Measurements from ENCODE around the gene NLRP11. TPM values are rescaled to one million over a fixed set of nuclear protein-coding genes. Genes with fewer than 3 reads are reported as not detected.

The NLRP11 gene
- total RNA-seq, 1 donor from 2014 or later = not detected

GRCh38 chr19:55811340-55811739, 20.5 kb downstream of the NLRP11 start:
- DNase-seq (ENCODE audit: low read depth) (no peak), FAIRE-seq (peak; percentile 23)
- no peak overlapping the region for H3K4me3 ChIP-seq (ENCODE audit: low read depth, low read length)
- no peaks in the 10 kb centered on the region for H3K27me3 ChIP-seq (ENCODE audit: control insufficient read depth, insufficient read depth, low read length)
- no peaks in the 10 kb centered on the region for H3K36me3 ChIP-seq (ENCODE audit: control insufficient read depth, insufficient read depth, low read length)
- TF ChIP-seq CTCF (IDR thresholded peaks at IDR 0.05; ENCODE audit: insufficient read depth, low read length, severe bottlenecking) = no peak

GRCh38 chr19:55809381-55810058, 22.3 kb downstream of the NLRP11 start:
- no peaks in the 10 kb centered on the region for H3K27me3 ChIP-seq (ENCODE audit: control insufficient read depth, insufficient read depth, low read length)
- no peak overlapping the region for H3K4me3 ChIP-seq (ENCODE audit: low read depth, low read length)
- DNase-seq (ENCODE audit: low read depth) = peak; percentile 17
- no peaks in the 10 kb centered on the region for H3K36me3 ChIP-seq (ENCODE audit: control insufficient read depth, insufficient read depth, low read length)
- TF ChIP-seq CTCF (IDR thresholded peaks at IDR 0.05; ENCODE audit: insufficient read depth, low read length, severe bottlenecking) = no peak
- FAIRE-seq = no peak

- FAIRE-seq (no peak), DNase-seq (ENCODE audit: low read depth) (no peak)
- no peaks in the 10 kb centered on the region for H3K36me3 ChIP-seq (ENCODE audit: control insufficient read depth, insufficient read depth, low read length)
- no peak overlapping the region for H3K4me3 ChIP-seq (ENCODE audit: low read depth, low read length)
- no peak for TF ChIP-seq CTCF (IDR thresholded peaks at IDR 0.05; ENCODE audit: insufficient read depth, low read length, severe bottlenecking)
- no peaks in the 10 kb centered on the region for H3K27me3 ChIP-seq (ENCODE audit: control insufficient read depth, insufficient read depth, low read length)
Observed at GRCh38 chr19:55802281-55802680, 29.5 kb downstream of the NLRP11 start.

GRCh38 chr19:55801416-55801815, 30.4 kb downstream of the NLRP11 start:
- FAIRE-seq = no peak
- Histone ChIP-seq H3K4me3 (ENCODE audit: low read depth, low read length) (no peak overlapping the region), H3K36me3 (ENCODE audit: control insufficient read depth, insufficient read depth, low read length) (no peaks in the 10 kb centered on the region), H3K27me3 (ENCODE audit: control insufficient read depth, insufficient read depth, low read length) (no peaks in the 10 kb centered on the region)
- no peak for TF ChIP-seq CTCF (IDR thresholded peaks at IDR 0.05; ENCODE audit: insufficient read depth, low read length, severe bottlenecking)
- no peak for DNase-seq (ENCODE audit: low read depth)

GRCh38 chr19:55795021-55795420, 36.8 kb downstream of the NLRP11 start:
- no peak for DNase-seq (ENCODE audit: low read depth)
- TF ChIP-seq CTCF (IDR thresholded peaks at IDR 0.05; ENCODE audit: insufficient read depth, low read length, severe bottlenecking) = no peak
- Histone ChIP-seq H3K36me3 (ENCODE audit: control insufficient read depth, insufficient read depth, low read length) (no peaks in the 10 kb centered on the region), H3K27me3 (ENCODE audit: control insufficient read depth, insufficient read depth, low read length) (no peaks in the 10 kb centered on the region), H3K4me3 (ENCODE audit: low read depth, low read length) (no peak overlapping the region)
- FAIRE-seq = no peak

- DNase-seq (ENCODE audit: low read depth) (no peak), FAIRE-seq (no peak)
- H3K36me3 ChIP-seq (ENCODE audit: control insufficient read depth, insufficient read depth, low read length) = no peaks in the 10 kb centered on the region
- TF ChIP-seq CTCF (IDR thresholded peaks at IDR 0.05; ENCODE audit: insufficient read depth, low read length, severe bottlenecking) = no peak
- H3K4me3 ChIP-seq (ENCODE audit: low read depth, low read length) = no peak overlapping the region
- H3K27me3 ChIP-seq (ENCODE audit: control insufficient read depth, insufficient read depth, low read length) = no peaks in the 10 kb centered on the region
Observed at GRCh38 chr19:55781112-55781511, 50.7 kb downstream of the NLRP11 start.

Data from bronchial epithelial cell (primary cell).